ENCODE data around the gene CD300C.
"Not testable (repeated sequence)": the region's sequence is repeated elsewhere in the genome, so short reads cannot be mapped to it uniquely, and the experiment has no call there.

CD300C gene

GRCh38 chr17:74561586-74561985 is 15.7 kb upstream of the CD300C start:
- FAIRE-seq = no peak

- no peak for FAIRE-seq
These were observed 13.1 kb upstream of the CD300C start for GRCh38 chr17:74558882-74559519.

- FAIRE-seq = not testable (repeated sequence)
These were observed 12.5 kb upstream of the CD300C start for GRCh38 chr17:74558402-74558801.

- no peak for FAIRE-seq
These were observed 9.6 kb upstream of the CD300C start for GRCh38 chr17:74555427-74555940.

- no peak for FAIRE-seq
These were observed 9.0 kb upstream of the CD300C start for GRCh38 chr17:74554909-74555308.

GRCh38 chr17:74552037-74552436 is 6.1 kb upstream of the CD300C start:
- no peak for FAIRE-seq

- no peak for FAIRE-seq
These were observed 4.7 kb upstream of the CD300C start for GRCh38 chr17:74550602-74551001.

GRCh38 chr17:74549343-74549742 is 3.4 kb upstream of the CD300C start:
- no peak for FAIRE-seq

GRCh38 chr17:74547736-74548135 is 1.8 kb upstream of the CD300C start:
- FAIRE-seq = no peak

- FAIRE-seq = no peak
These were observed 1.3 kb upstream of the CD300C start for GRCh38 chr17:74547264-74547663.

- FAIRE-seq = no peak
These were observed 671 bp upstream of the CD300C start for GRCh38 chr17:74546586-74546985.

GRCh38 chr17:74544991-74545842 is 698 bp downstream of the CD300C start:
- no peak for FAIRE-seq

- no peak for FAIRE-seq
These were observed 1.8 kb downstream of the CD300C start for GRCh38 chr17:74543891-74544760.

GRCh38 chr17:74543406-74543805 is 2.5 kb downstream of the CD300C start:
- FAIRE-seq = no peak

GRCh38 chr17:74542727-74543383 is 3.1 kb downstream of the CD300C start:
- FAIRE-seq = no peak

GRCh38 chr17:74542166-74542565 is 3.7 kb downstream of the CD300C start:
- FAIRE-seq = no peak

GRCh38 chr17:74541176-74542111 is 4.5 kb downstream of the CD300C start:
- FAIRE-seq = no peak

- FAIRE-seq = no peak
These were observed 6.6 kb downstream of the CD300C start for GRCh38 chr17:74539281-74539820.

GRCh38 chr17:74536890-74537289 is 9.0 kb downstream of the CD300C start:
- no peak for FAIRE-seq

- no peak for FAIRE-seq
These were observed 13.8 kb downstream of the CD300C start for GRCh38 chr17:74532115-74532514.

- FAIRE-seq = no peak
These were observed 14.6 kb downstream of the CD300C start, which contains the start of gene CD300LB for GRCh38 chr17:74531231-74531761. Gene CD300LB (minus strand): TSS chr17:74531475. CDS start chr17:74531350, 125 bp downstream.

All from endometrium (tissue), 2 donors.